Measurements from ENCODE around the gene H1-8. TPM values are rescaled to one million over a fixed set of nuclear protein-coding genes. Genes with fewer than 3 reads are reported as not detected.

H1-8 gene
- total RNA-seq, 2 donors from 2014 or later = not detected

DNA sequence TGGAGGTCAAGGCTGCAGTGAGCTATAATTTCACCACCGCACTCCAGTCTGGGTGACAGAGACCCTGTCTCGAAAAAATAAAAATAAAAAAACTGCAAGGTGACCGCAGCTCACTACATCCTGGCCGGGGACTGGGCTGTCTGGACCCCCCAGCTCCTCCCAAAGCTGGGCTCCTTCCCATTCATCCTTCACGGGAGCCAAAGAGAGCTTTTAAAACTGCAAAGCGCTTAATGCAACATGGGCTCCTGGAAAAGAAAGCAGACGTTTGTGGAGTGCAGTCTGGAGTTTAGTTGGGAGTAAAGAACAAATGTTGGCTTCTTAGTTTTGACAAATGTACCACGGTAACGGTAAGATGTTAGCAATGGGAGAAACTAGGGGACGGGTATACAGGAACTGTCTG lies 51.4 kb downstream of the H1-8 start:
- H3K9me3 Mint-ChIP-seq = no peaks in the 10 kb centered on the region
- H3K27ac Mint-ChIP-seq = peak overlapping the region; percentile 80
- no peak for DNase-seq
- H3K27me3 Mint-ChIP-seq (ENCODE audit: insufficient read depth) = no peaks in the 10 kb centered on the region
- no peaks in the 10 kb centered on the region for H3K9me3 ChIP-seq (ENCODE audit: control insufficient read depth, low read length)
- WGBS, 2 experiments (ENCODE audit: insufficient coverage in 1 of 2, insufficient read length in 1 of 2) = 66 to 81% methylated on average over 4 to 10 of the region's 10 CpGs
- no peak overlapping the region for H3K4me3 ChIP-seq (ENCODE audit: low read length)
- H3K27ac ChIP-seq (ENCODE audit: low read depth, low read length) = no peak overlapping the region
- peaks cover 46% of the 10 kb centered on the region for H3K4me1 Mint-ChIP-seq
- H3K27me3 ChIP-seq (ENCODE audit: control insufficient read depth, insufficient read depth, low read length, poor library complexity, severe bottlenecking) = no peaks in the 10 kb centered on the region
- H3K4me3 Mint-ChIP-seq = no peak overlapping the region
- H3K36me3 ChIP-seq (ENCODE audit: control insufficient read depth, insufficient read depth, low read length) = no peaks in the 10 kb centered on the region
- H3K9ac ChIP-seq (ENCODE audit: extremely low read depth, low read length, poor library complexity, severe bottlenecking) = no peak overlapping the region
- no peaks in the 10 kb centered on the region for H3K36me3 Mint-ChIP-seq (ENCODE audit: low read depth)
- no peak for TF ChIP-seq CTCF (conservative IDR thresholded peaks at IDR 0.05)
- H3K4me1 ChIP-seq (ENCODE audit: control insufficient read depth, insufficient read depth, low read length) = peaks cover 33% of the 10 kb centered on the region

- WGBS, 2 experiments (ENCODE audit: insufficient coverage in 1 of 2, insufficient read length in 1 of 2) = 92 to 96% methylated on average over 3 to 6 of the region's 6 CpGs
- no peak overlapping the region for H3K27ac Mint-ChIP-seq
- peaks cover 51% of the 10 kb centered on the region for H3K4me1 Mint-ChIP-seq
- H3K36me3 ChIP-seq (ENCODE audit: control insufficient read depth, insufficient read depth, low read length) = no peaks in the 10 kb centered on the region
- no peaks in the 10 kb centered on the region for H3K9me3 Mint-ChIP-seq
- H3K27me3 ChIP-seq (ENCODE audit: control insufficient read depth, insufficient read depth, low read length, poor library complexity, severe bottlenecking) = no peaks in the 10 kb centered on the region
- no peak for TF ChIP-seq CTCF (conservative IDR thresholded peaks at IDR 0.05)
- no peak overlapping the region for H3K4me3 Mint-ChIP-seq
- no peaks in the 10 kb centered on the region for H3K27me3 Mint-ChIP-seq (ENCODE audit: insufficient read depth)
- no peak overlapping the region for H3K27ac ChIP-seq (ENCODE audit: low read depth, low read length)
- H3K9ac ChIP-seq (ENCODE audit: extremely low read depth, low read length, poor library complexity, severe bottlenecking) = no peak overlapping the region
- H3K9me3 ChIP-seq (ENCODE audit: control insufficient read depth, low read length) = no peaks in the 10 kb centered on the region
- no peaks in the 10 kb centered on the region for H3K36me3 Mint-ChIP-seq (ENCODE audit: low read depth)
- no peak for DNase-seq
- peaks cover 36% of the 10 kb centered on the region for H3K4me1 ChIP-seq (ENCODE audit: control insufficient read depth, insufficient read depth, low read length)
- H3K4me3 ChIP-seq (ENCODE audit: low read length) = no peak overlapping the region
Observed at GRCh38 chr3:129594907-129595390, 52.0 kb downstream of the H1-8 start.

DNA sequence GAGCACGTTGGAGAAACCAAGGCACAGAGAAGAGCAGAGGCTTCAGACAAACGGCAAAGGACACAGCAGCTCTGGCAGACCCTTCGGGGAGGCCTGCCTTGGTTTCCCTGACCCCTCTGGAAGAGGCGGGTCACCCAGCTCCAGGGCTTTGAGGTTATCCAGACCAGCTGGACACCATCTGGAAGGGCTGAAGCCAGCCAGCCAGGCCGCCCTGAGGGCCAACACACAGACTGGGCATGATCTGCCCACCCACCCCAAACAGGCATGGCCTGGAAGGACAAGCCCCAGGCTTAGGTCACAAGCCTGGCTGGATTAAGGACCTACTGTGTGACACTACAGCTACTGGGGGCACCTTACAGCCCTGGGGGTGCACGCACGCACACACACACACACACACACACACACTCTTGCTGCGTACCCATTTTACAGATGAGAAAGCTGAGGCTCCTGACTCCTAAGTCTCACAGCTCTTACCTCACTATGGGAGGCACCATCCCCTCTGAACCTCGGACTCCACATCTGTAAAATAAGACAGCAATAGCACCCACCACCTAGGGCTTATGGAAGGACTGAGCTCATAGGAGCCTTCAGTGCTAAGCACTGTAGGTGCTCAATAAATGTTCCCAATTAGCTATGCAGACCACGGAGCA lies 52.7 kb downstream of the H1-8 start:
- no peak overlapping the region for H3K4me3 Mint-ChIP-seq
- WGBS, 2 experiments (ENCODE audit: insufficient coverage in 1 of 2, insufficient read length in 1 of 2) = 80% methylated on average over 6 to 10 of the region's 10 CpGs
- H3K4me3 ChIP-seq (ENCODE audit: low read length) = no peak overlapping the region

More for the DNA sequence above, 52.7 kb downstream of the H1-8 start:
- Mint-ChIP-seq H3K27me3 (ENCODE audit: insufficient read depth) (no peaks in the 10 kb centered on the region), H3K27ac (peak overlapping the region; percentile 61), H3K36me3 (ENCODE audit: low read depth) (no peaks in the 10 kb centered on the region), H3K4me1 (peaks cover 55% of the 10 kb centered on the region), H3K9me3 (no peaks in the 10 kb centered on the region)
- H3K9me3 ChIP-seq (ENCODE audit: control insufficient read depth, low read length) = no peaks in the 10 kb centered on the region
- H3K27me3 ChIP-seq (ENCODE audit: control insufficient read depth, insufficient read depth, low read length, poor library complexity, severe bottlenecking) = no peaks in the 10 kb centered on the region
- H3K9ac ChIP-seq (ENCODE audit: extremely low read depth, low read length, poor library complexity, severe bottlenecking) = no peak overlapping the region
- peak overlapping the region; percentile 27 for H3K27ac ChIP-seq (ENCODE audit: low read depth, low read length)
- H3K36me3 ChIP-seq (ENCODE audit: control insufficient read depth, insufficient read depth, low read length) = no peaks in the 10 kb centered on the region
- TF ChIP-seq CTCF (conservative IDR thresholded peaks at IDR 0.05) = no peak
- DNase-seq = no peak
- H3K4me1 ChIP-seq (ENCODE audit: control insufficient read depth, insufficient read depth, low read length) = peaks cover 37% of the 10 kb centered on the region

Data from endodermal cell (in vitro differentiated cells).